H9 (cell line): Measurements from ENCODE around the gene ENTPD1. TPM values are rescaled to one million over a fixed set of nuclear protein-coding genes. Genes with fewer than 3 reads are reported as not detected.

Experiments used
- DNase-seq: peaks from one replicate; pipeline ENCODE4 v3.0.0-alpha.2; 2017
- H2AFZ ChIP-seq: one replicate; pipeline ENCODE4 v1.6.1; 2013; ENCODE audit warnings: mild to moderate bottlenecking, low read length, control low read depth, moderate library complexity
- H2AK5ac ChIP-seq: 2 replicates; pipeline ENCODE4 v1.6.1; 2013; ENCODE audit warnings: low read length, control low read depth, mixed read lengths; ENCODE audit not compliant: insufficient read length
- H2BK120ac ChIP-seq: one replicate; pipeline ENCODE4 v1.6.1; 2013; ENCODE audit warnings: low read depth, mild to moderate bottlenecking, low read length, control low read depth, inconsistent platforms; ENCODE audit not compliant: poor library complexity, severe bottlenecking
- H2BK12ac ChIP-seq: 2 replicates; pipeline ENCODE4 v1.6.1; 2013; ENCODE audit warnings: low read length, control low read depth, mixed read lengths, low read depth; ENCODE audit not compliant: insufficient read length
- H2BK15ac ChIP-seq: 2 replicates; pipeline ENCODE4 v1.6.1; 2013; ENCODE audit warnings: low read depth, low read length, control low read depth
- H2BK20ac ChIP-seq: one replicate; pipeline ENCODE4 v1.6.1; 2013; ENCODE audit warnings: low read depth, mild to moderate bottlenecking, low read length, control low read depth, inconsistent platforms; ENCODE audit not compliant: poor library complexity, severe bottlenecking
- H2BK5ac ChIP-seq: 2 replicates; pipeline ENCODE4 v1.6.1; 2013; ENCODE audit warnings: low read length, control low read depth, mixed read lengths; ENCODE audit not compliant: insufficient read length
- H3K14ac ChIP-seq: 2 replicates; pipeline ENCODE4 v1.6.1; 2013; ENCODE audit warnings: low read length, control low read depth; ENCODE audit not compliant: insufficient read depth
- H3K18ac ChIP-seq: 2 replicates; pipeline ENCODE4 v1.6.1; 2013; ENCODE audit warnings: low read depth, mild to moderate bottlenecking, mixed read lengths, low read length, control low read depth; ENCODE audit not compliant: insufficient read length
- H3K23ac ChIP-seq: 2 replicates; pipeline ENCODE4 v1.6.1; 2013; ENCODE audit warnings: low read length, control low read depth, mixed read lengths, low read depth; ENCODE audit not compliant: insufficient read length
- H3K23me2 ChIP-seq: 2 replicates; pipeline ENCODE4 v1.6.1; 2013; ENCODE audit warnings: low read depth, mild to moderate bottlenecking, mixed read lengths, low read length, control low read depth; ENCODE audit not compliant: insufficient read length, poor library complexity, severe bottlenecking
- H3K27ac ChIP-seq: 2 replicates; pipeline ENCODE4 v1.5.1; 2013; ENCODE audit warnings: low read length, control low read depth, mixed read lengths, low read depth; ENCODE audit not compliant: insufficient read length
- H3K27me3 ChIP-seq: 2 replicates; pipeline ENCODE4 v1.6.1; 2013; ENCODE audit warnings: low read length, control low read depth, inconsistent platforms; ENCODE audit not compliant: insufficient read depth
- H3K4ac ChIP-seq: 2 replicates; pipeline ENCODE4 v1.6.1; 2013; ENCODE audit warnings: low read depth, mild to moderate bottlenecking, control low read depth, inconsistent platforms, low read length, moderate library complexity
- H3K4me1 ChIP-seq: 2 replicates; pipeline ENCODE4 v1.6.1; 2013; ENCODE audit warnings: low read length, control low read depth, inconsistent platforms; ENCODE audit not compliant: insufficient read depth
- H3K4me2 ChIP-seq: 2 replicates; pipeline ENCODE4 v1.6.1; 2013; ENCODE audit warnings: low read length, control low read depth, mixed read lengths; ENCODE audit not compliant: insufficient read length, insufficient read depth
- H3K56ac ChIP-seq: 2 replicates; pipeline ENCODE4 v1.6.1; 2013; ENCODE audit warnings: low read depth, mild to moderate bottlenecking, mixed read lengths, low read length, control low read depth; ENCODE audit not compliant: insufficient read length
- H3K79me1 ChIP-seq: 2 replicates; pipeline ENCODE4 v1.6.1; 2013; ENCODE audit warnings: low read depth, mild to moderate bottlenecking, moderate library complexity, low read length, control low read depth, inconsistent platforms; ENCODE audit not compliant: insufficient read depth, poor library complexity, severe bottlenecking
- H3K79me2 ChIP-seq: 2 replicates; pipeline ENCODE4 v1.6.1; 2013; ENCODE audit warnings: low read length, control low read depth, inconsistent platforms; ENCODE audit not compliant: insufficient read depth
- H3K9ac ChIP-seq: 2 replicates; pipeline ENCODE4 v1.6.1; 2013; ENCODE audit warnings: low read length, control low read depth, mixed read lengths; ENCODE audit not compliant: insufficient read length; ENCODE audit errors: extremely low read depth
- H3K9me3 ChIP-seq: one replicate; pipeline ENCODE4 v1.6.1; 2013; ENCODE audit warnings: low read depth, low read length, inconsistent platforms; ENCODE audit not compliant: control insufficient read depth
- H3T11ph ChIP-seq: one replicate; pipeline ENCODE4 v1.6.1; 2013; ENCODE audit warnings: mild to moderate bottlenecking, low read length, control low read depth, inconsistent platforms
- H4K20me1 ChIP-seq: one replicate; pipeline ENCODE4 v1.6.1; 2013; ENCODE audit not compliant: control insufficient read depth, insufficient read length, insufficient read depth
- H4K5ac ChIP-seq: 2 replicates; pipeline ENCODE4 v1.6.1; 2013; ENCODE audit warnings: low read depth, mild to moderate bottlenecking, mixed read lengths, low read length, control low read depth; ENCODE audit not compliant: insufficient read length
- H4K8ac ChIP-seq: replicated peaks from 2 replicates; pipeline ENCODE4 v1.6.1; 2013; ENCODE audit warnings: low read length, control low read depth, mixed read lengths, low read depth; ENCODE audit not compliant: insufficient read length
- H4K91ac ChIP-seq: 2 replicates; pipeline ENCODE4 v1.6.1; 2013; ENCODE audit warnings: low read depth, mild to moderate bottlenecking, moderate library complexity, mixed read lengths, low read length, control low read depth; ENCODE audit not compliant: insufficient read length
- H3K27ac Mint-ChIP-seq, 3 experiments: 2 replicates in 2 of 3; 3 replicates in 1 of 3; pipeline ENCODE4 v1.8.0; 2020 to 2021; ENCODE audit warnings: mixed read lengths in 3 of 3, mild to moderate bottlenecking in 1 of 3, moderate library complexity in 1 of 3
- H3K27me3 Mint-ChIP-seq: 2 replicates; pipeline ENCODE4 v1.8.0; 2021; ENCODE audit warnings: low read depth, mild to moderate bottlenecking, moderate library complexity, mixed read lengths
- H3K36me3 Mint-ChIP-seq, 3 experiments: 2 replicates in 2 of 3; 3 replicates in 1 of 3; pipeline ENCODE4 v1.8.0; 2020 to 2021; ENCODE audit warnings: low read depth in 3 of 3, mixed read lengths in 3 of 3; ENCODE audit not compliant: insufficient read depth in 1 of 3
- H3K4me1 Mint-ChIP-seq, 2 experiments: 2 replicates each; pipeline ENCODE4 v1.8.0; 2020; ENCODE audit warnings: mixed read lengths in 2 of 2
- H3K4me3 Mint-ChIP-seq, 2 experiments: 2 replicates in 1 of 2; 3 replicates in 1 of 2; pipeline ENCODE4 v1.8.0; 2020 to 2021; ENCODE audit warnings: mild to moderate bottlenecking in 2 of 2, mixed read lengths in 2 of 2, moderate library complexity in 1 of 2
- H3K9me3 Mint-ChIP-seq, 2 experiments: 2 replicates in 1 of 2; 3 replicates in 1 of 2; pipeline ENCODE4 v1.8.0; 2020; ENCODE audit warnings: mild to moderate bottlenecking in 2 of 2, mixed read lengths in 2 of 2, moderate library complexity in 1 of 2
- CTCF ChIP-seq: fragments of 200-600 bp; sonication (generic); conservative IDR thresholded peaks from 3 replicates; pipeline ENCODE4 v1.8.0; 2021; ENCODE audit warnings: antibody characterized with exemption, mild to moderate bottlenecking
- WGBS: extraction: QIAGEN DNeasy Blood & Tissue Kit; methylation state at CpG from one replicate; pipeline ENCODE4 v1.1.7; 2013; ENCODE audit warnings: missing lambda C conversion rate, low lambda C conversion rate, mixed read lengths; ENCODE audit not compliant: insufficient read length; ENCODE audit errors: extremely low coverage; 5-methylcytosine and 5-hydroxymethylcytosine counted together
- total RNA-seq: library from RNA; stranded (reverse); gene quantifications from 2 replicates; pipeline ENCODE4 v1.2.1, GENCODE V29; 2021

Gene ENTPD1
- total RNA-seq, 1 experiment from 2014 or later = 1.9 TPM

- no peak overlapping the region for H3K14ac ChIP-seq
- no peak overlapping the region for H3K4ac ChIP-seq
- DNase-seq = no peak
- H2BK5ac ChIP-seq = no peak overlapping the region
- H3K27ac ChIP-seq = no peak overlapping the region
- no peak overlapping the region for H2AFZ ChIP-seq
- H3K23ac ChIP-seq = no peak overlapping the region
- H3K23me2 ChIP-seq = no peaks in the 10 kb centered on the region
- TF ChIP-seq CTCF = no peak
- H3K27me3 ChIP-seq = no peaks in the 10 kb centered on the region
- no peak overlapping the region for H4K8ac ChIP-seq
- no peaks in the 10 kb centered on the region for H3K27me3 Mint-ChIP-seq
- H4K5ac ChIP-seq = no peak overlapping the region
- H3K27ac Mint-ChIP-seq = no peak overlapping the region
- no peak overlapping the region for H2BK20ac ChIP-seq
- H3K9me3 ChIP-seq = no peaks in the 10 kb centered on the region
- no peak overlapping the region for H3K9ac ChIP-seq
- H3K4me1 Mint-ChIP-seq = peaks cover 4 to 5% of the 10 kb centered on the region in 2 experiments; a peak in 3 of 4 replicates
- no peak overlapping the region for H2BK12ac ChIP-seq
- H3K56ac ChIP-seq = no peak overlapping the region
- H4K91ac ChIP-seq = no peak overlapping the region
- H3K9me3 Mint-ChIP-seq = peaks cover 0 to 6% of the 10 kb centered on the region in 2 experiments; a peak in 1 of 5 replicates
- no peaks in the 10 kb centered on the region for H3K79me1 ChIP-seq
- H2BK120ac ChIP-seq = no peak overlapping the region
- H3T11ph ChIP-seq = no peak overlapping the region
- peaks cover 0 to 2% (median 0%) of the 10 kb centered on the region in 3 experiments; a peak in 2 of 7 replicates for H3K36me3 Mint-ChIP-seq
- no CpG with 5 or more reads among the region's 3 CpGs for WGBS
- no peaks in the 10 kb centered on the region for H3K79me2 ChIP-seq
- peaks cover 2% of the 10 kb centered on the region; the same call in 1 of the 2 replicates for H3K4me1 ChIP-seq
- no peak overlapping the region for H3K4me2 ChIP-seq
- no peaks in the 10 kb centered on the region for H4K20me1 ChIP-seq
- H3K4me3 Mint-ChIP-seq = no peak overlapping the region
- H2AK5ac ChIP-seq = no peak overlapping the region
- no peak overlapping the region for H3K18ac ChIP-seq
- H2BK15ac ChIP-seq = no peak overlapping the region
Observed at GRCh38 chr10:95761939-95762492, 6.1 kb downstream of the ENTPD1 start.
